HG03571 (cell line): ENCODE measurements around the gene MPV17L.
"Not testable (repeated sequence)": the region's sequence is repeated elsewhere in the genome, so short reads cannot be mapped to it uniquely, and the experiment has no call there.

Experiments used
- ATAC-seq: cut with Tn5 transposase; IDR thresholded peaks from one replicate; pipeline ENCODE4 v1.9.1; 2021; ENCODE audit not compliant: unreplicated experiment

The MPV17L gene

GRCh38 chr16:15395631-15396508 is at the start of gene MPV17L:
Gene MPV17L (plus strand): TSS chr16:15395754. CDS start chr16:15395898, 144 bp downstream.
- ATAC-seq, result not testable (repeated sequence)

GRCh38 chr16:15348721-15349120 is 46.8 kb upstream of the MPV17L start:
- ATAC-seq, result not testable (repeated sequence)

DNA sequence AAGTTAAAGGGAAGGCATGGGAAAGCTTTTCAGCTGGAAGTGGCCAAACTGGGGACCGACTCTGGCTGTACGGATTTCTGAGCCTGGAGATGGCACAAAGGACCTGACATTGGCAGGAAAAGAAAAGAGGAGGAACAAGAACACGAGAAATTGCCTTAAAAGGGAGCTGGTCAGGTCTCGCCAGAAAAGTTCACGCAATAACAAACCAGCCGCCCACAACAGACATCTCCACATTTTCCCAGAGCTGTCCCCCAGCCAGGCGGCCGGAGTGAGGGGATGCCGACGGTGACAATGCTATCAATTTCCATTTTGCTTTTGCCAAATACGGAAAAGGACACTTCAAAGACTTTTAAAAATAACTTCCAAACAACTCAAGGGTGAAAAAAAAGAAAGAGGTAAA is 44.3 kb upstream of the MPV17L start:
- ATAC-seq, result not testable (repeated sequence)

DNA sequence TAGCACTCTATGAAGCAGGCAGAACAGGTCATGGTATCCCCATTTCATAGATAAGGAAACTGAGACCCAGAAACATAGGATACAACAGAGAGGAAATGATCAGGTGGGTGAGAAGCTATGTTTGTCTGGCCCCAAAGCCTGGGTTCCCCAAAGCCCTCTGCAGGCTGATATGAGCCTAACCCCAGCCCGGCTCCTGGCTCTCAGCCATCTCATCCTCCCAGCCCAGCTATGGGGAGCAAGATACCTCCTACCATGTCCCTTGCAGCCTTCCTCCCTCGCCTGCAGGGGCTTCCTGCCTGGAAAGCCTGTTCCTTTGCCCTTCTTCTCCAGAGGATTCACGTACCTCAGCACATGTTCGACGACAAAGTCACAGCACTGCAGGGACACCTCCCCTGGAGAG is 43.8 kb upstream of the MPV17L start:
- ATAC-seq, result not testable (repeated sequence)

DNA sequence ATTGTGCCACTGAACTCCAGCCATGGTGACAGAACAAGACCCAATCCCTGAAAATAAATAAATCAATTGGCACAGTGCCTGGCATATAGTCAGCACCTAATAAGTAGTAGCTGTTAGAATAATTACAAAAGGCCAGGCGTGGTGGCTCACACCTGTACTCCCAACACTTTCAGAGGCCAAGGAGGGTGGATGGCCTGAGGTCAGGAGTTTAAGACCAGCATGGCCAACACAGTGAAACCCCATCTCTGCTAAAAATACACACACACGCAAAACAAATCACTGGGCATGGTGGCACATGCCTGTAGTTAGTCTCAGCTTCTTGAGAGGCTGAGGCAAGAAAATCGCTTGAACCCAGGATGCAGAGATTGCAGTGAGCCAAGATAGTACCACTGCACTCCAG is 42.7 kb upstream of the MPV17L start:
- not testable (repeated sequence) for ATAC-seq

GRCh38 chr16:15354846-15355245 is 40.7 kb upstream of the MPV17L start:
- ATAC-seq, result not testable (repeated sequence)

DNA sequence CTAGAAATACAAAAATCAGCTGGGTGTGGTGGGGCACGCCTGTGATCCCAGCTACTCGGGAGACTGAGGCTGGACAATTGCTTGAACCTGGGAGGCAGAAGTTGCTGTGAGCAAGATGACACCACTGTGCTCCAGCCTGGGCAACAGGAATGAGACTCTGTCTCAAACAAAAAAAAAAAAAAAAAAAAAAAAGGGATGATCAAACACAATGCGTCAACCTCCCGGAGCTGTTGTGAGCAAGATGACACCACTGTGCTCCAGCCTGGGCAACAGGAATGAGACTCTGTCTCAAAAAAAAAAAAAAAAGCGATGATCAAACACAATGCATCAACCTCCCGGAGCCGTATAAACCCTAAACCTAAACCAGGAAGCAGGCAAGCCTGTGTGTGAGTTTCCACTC is 38.1 kb upstream of the MPV17L start:
- ATAC-seq, result not testable (repeated sequence)

GRCh38 chr16:15378194-15378593 is 17.4 kb upstream of the MPV17L start, which contains the start of gene NPIPA5:
Gene NPIPA5 (minus strand): TSS chr16:15378294. CDS start chr16:15378294, 0 bp downstream.
- ATAC-seq, result not testable (repeated sequence)

GRCh38 chr16:15382810-15383209 is 12.7 kb upstream of the MPV17L start:
- ATAC-seq, result not testable (repeated sequence)

DNA sequence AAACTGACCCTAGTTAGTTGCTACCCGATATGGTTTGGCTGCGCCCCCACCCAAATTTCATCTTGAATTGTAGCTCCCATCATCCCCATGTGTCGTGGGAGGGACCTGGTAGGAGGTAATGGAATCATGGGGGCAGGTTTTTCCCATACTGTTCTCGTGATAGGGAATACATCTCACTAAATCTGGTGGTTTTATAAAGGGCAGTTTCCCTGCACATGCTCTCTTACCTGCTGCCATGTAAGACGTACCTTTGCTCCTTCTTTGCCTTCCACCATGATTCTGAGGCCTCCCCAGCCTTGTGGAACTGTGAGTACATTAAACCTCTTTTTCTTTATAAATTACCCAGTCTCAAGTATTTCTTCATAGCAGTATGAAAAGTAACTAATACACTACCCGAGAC is 7.5 kb upstream of the MPV17L start:
- ATAC-seq, result not testable (repeated sequence)

GRCh38 chr16:15389916-15390315 is 5.6 kb upstream of the MPV17L start:
- ATAC-seq, result not testable (repeated sequence)

DNA sequence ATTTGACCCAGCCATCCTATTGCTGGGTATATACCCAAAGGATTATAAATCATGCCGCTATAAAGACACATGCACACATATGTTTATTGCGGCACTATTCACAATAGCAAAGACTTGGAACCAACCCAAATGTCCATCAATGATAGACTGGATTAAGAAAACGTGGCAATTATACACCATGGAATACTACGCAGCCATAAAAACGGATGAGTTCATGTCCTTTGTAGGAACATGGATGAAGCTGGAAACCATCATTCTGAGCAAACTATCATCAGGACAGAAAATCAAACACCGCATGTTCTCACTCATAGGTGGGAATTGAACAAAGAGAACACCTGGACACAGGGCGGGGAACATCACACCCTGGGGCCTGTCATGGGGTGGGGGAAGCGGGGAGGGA is 2.5 kb upstream of the MPV17L start:
- not testable (repeated sequence) for ATAC-seq

GRCh38 chr16:15396509-15396829 is 915 bp downstream of the MPV17L start:
- ATAC-seq, result not testable (repeated sequence)

GRCh38 chr16:15396948-15397594 is 1.5 kb downstream of the MPV17L start:
- no peak for ATAC-seq

- ATAC-seq, result no peak
Observed at GRCh38 chr16:15398618-15399316, 3.2 kb downstream of the MPV17L start.

GRCh38 chr16:15399317-15399716 is 3.8 kb downstream of the MPV17L start:
- no peak for ATAC-seq

- ATAC-seq, result not testable (repeated sequence)
Observed at GRCh38 chr16:15400314-15400713, 4.8 kb downstream of the MPV17L start.

DNA sequence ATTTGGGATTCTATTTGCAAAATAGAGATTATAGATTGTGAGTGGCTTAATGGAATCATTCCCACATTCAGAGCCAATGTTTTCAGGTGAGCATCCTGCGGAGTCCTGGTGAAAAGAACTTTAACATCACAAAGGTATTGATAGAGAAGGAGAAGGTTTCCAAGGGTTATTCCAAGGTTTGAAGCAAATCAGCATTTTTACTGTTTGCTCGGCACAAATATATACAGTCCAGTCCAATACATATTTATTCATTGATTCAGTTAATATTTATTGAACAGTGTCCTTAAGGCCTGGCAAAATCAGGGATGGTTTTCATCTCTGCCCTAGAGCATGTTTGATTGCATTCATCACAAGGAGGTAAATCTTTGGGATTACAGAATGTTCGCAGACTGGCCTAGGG is 6.4 kb downstream of the MPV17L start:
- no peak for ATAC-seq

DNA sequence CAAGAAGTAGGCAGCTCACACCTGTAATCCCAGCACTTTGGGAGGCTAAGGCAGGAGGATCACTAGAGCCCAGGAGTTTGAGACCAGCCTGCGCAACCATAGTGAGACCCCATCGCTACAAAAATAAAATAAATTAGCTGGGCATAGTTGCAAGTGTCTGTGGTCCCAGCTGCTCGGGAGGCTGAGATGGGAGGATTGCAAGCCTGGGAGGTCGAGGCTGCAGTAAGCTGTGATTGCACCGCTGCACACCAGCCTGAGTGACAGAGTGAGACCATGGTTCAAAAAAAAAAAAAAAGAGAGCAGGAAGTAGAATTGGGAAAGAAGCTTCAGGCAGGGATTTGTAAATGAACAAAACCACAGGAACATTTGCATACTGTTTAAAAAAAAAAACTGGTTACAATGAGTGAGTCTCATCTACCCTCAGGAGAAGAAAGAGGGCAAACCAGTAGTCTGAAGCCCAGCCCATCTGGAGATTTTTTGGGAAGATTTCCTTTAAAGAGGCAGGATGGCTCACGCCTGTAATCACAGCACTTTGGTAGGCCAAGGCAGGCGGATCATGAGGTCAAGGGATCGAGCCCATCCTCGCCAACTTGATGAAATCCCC is 7.9 kb downstream of the MPV17L start:
- no peak for ATAC-seq

GRCh38 chr16:15404091-15404490 is 8.5 kb downstream of the MPV17L start:
- ATAC-seq, result not testable (repeated sequence)

- ATAC-seq, result no peak
Observed at GRCh38 chr16:15404792-15405191, 9.2 kb downstream of the MPV17L start.
